ENCODE measurements around the gene RCOR2. TPM values are rescaled to one million over a fixed set of nuclear protein-coding genes. Genes with fewer than 3 reads are reported as not detected.

Gene RCOR2
- total RNA-seq, 1 donor from 2014 or later = 0.58 TPM

DNA sequence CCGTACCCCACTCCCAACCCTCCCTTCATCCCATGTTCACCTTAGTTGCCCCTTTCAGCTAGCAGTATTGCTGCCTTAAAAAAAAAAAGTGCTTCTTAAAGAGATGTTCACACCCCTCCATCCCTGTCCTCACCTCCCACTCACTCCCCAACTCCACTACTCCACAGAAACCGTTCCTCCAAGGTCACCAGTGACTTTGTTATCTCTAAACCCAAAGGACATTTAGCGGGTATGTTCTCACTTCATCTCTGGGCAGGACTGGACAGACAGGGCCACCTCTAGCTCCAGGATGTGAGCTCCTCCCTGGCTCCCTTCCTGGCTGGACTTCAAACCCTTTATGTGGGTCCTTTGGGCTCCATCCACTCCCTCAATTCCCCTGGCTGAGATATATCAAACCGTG lies 6.4 kb upstream of the RCOR2 start:
- DNase-seq (ENCODE audit: low spot score) = no peak

DNA sequence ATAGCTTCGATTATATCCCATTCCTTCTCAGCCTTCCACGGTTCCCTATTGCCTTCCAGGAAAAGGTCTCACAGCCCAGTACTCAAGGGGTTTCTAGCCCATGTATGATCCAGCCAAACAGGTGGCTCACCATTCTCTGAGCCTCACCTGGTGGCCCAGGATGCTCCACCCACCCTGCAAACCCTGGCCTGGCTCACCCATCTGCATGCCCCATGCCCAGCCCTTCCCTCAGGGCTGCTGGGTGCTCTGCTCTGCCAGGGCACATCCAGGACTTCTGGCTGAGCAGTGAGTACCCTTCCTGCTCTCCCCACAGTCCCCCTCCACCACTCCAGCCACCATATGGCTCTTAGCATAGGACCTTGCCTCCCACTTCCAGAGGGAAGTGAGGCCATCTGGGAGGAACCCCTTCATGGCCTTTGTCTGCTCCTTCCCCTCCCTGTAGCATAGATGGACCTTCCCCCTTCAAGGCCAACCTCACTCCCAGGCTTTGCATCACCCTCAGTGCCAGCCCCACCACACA lies 5.8 kb upstream of the RCOR2 start:
- DNase-seq (ENCODE audit: low spot score) = no peak

DNA sequence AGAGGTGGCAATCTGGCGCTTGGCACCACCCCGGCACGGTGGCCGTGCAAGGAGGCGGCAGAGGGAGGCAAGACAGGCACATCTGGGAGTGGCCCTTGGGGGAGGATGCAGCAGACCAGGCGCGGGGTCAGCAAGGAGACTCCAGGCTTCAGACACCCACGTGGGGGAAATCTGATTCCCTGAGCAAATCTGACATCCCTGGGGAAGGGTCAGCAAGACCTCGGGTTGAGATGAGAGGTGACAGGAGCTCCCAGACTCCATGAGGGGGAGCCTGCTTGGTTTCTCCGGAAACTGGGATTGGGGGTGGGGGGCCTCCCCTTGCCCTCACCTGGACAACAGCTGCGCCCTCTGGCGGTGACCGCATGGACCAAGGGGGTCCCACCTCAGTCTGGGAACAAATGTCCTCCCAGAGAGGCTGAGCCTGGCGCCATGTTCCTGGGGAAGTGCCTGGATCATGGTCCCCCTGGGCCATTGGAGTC lies 4.0 kb upstream of the RCOR2 start:
- no peak for DNase-seq (ENCODE audit: low spot score)

DNA sequence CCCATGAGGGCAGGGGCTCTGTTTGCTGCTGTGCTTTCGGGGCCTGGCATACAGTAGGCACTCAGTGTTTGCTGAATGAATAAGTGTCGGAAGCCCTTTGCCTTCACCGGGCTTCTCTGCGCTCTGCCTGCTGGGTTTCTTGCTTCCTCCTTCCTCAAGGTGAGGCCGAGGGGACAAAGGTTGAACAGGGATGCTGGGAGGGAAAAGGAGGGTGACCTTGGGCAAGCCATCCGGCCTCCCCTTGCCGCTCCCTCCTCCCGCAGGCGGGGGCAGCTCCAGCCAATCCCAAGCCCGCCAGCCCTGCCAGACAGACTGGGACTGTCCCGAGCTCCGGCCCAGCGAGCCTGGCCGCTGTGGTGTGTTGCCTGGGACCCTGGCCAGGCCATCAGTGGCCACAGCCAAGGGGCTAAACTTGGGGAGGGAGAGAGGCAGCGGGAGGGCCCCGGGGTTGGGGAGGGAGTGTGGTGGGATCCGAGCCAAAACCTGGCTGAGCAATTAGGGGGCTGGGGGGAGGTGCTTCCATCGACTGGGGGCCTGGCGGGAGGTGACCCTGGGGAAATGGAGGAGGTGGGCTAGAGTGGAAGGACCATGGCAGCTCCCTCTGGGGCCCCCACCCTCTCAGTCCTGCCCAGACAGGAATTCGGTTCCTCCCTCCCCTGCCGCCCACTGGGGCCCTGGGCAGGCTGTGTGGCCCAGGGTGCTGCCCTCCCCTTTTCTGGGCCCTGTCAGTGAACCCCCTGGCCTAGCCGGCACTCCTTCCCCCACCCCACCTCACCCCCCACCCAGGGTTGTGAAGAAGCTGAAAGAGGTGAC lies 3.4 kb upstream of the RCOR2 start:
- no peak for DNase-seq (ENCODE audit: low spot score)

DNA sequence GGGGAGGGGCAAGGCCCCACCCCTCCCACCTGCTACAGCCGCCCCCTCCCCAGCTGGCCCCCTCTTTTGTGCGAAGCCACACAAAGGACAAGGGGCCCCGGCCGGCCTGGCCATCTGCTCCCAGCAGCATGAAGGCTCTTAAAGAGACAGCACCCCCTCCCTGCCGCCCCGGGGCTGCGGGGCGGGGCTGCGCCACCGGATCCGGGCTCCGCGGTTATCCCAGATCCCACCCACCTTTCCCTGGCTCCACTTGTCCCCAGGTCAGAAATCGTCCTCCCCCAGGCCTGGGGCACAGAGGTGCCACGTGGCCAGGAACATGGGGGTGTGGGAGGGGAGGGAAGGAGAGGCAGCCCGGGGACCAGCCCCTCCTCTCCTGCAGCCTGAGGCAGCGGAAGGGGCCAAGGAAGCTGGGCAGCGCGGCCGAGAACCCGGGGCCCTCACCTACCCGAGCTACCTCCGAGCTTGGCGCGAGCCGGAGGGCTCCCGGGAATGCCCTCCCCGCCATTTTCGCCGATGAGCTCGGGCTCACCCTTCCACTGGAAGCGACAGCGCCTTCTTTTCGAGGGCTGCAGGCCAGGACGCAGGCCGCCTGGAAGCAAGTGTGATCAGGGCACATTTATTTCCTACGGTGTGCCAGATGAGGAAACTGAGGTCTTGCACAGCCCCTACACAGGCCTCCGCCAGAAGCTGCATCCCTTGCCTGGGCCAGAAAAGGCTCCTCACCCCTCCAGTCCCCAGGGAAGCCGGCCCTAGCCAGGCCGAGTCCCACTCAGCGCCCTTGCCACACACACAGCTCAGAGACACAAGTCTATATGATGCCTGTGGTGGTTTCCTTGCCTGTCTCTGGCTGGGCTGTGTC lies 2.5 kb upstream of the RCOR2 start:
- no peak for DNase-seq (ENCODE audit: low spot score)

DNA sequence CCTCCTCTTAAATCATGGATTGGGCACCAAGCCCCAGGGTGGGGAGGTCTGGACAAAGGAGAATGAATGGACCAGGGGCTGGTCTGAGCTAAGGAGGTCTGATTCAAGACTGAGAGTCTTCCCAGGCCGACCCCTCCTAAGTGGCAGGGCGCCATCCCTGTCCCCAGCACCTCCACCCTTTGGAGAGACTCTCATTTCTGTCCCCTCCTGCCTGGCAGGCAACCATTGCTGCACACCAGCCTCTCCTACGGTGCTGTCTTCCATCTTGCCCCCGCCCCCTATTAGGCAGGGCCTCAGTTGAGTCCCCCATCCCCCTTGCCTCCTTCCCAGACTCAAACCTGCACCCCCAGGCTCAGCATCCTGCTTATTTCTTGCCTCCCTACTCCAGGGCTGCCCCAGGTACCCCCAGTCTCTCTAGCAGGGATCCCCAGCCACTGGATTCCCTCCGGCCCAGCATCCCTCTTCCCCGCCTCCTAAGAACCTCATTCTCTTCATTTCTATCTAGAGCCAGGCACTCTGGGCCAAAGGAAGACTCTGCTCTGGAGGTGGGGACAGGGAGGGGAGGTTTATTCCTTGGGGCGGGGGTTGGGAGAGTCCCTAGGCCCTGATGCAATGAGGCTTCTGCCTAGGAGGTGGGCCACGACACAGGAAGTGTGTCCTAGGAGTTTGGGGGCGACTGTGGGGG lies 1.7 kb upstream of the RCOR2 start:
- DNase-seq (ENCODE audit: low spot score) = no peak

DNA sequence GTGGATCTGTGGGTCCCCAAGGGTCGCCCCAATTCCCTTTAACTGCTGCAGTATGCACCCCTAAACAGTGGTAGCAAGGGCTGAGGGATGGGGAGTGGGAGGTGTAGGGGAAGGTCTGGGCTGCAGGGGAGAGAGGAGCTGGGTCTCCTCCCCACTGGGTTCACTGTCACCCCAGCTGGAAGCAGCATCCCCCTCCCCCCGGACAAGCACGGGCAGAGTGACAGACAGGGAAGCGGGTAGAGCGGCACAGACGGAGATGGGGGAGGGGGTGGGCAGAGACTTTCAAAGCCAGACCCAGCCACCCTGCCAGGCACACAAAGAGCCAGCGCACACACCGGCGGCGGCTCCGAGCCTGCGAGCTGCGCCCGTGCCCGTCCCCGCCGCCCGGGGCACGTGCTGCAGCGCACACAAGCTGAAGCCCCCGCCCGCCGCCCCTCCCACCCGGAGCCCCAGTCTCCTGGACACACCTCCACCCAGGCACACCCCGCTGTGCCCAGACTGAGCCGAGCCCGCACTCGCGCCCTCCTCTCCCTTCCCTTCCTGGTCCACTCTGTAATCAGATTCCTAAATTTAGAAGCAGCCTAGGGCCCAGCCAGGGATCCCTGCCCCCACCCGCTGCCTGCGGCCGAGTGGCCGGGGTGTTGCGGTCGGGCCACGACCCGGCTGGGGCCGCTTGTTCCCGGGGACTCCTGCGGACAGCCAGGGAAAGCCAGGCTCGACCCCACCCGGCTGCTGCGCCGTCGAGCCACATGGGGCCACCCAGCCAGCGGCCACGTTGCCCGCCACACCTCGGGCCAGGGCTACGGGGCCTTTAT lies 935 bp upstream of the RCOR2 start:
- no peak for DNase-seq (ENCODE audit: low spot score)

DNA sequence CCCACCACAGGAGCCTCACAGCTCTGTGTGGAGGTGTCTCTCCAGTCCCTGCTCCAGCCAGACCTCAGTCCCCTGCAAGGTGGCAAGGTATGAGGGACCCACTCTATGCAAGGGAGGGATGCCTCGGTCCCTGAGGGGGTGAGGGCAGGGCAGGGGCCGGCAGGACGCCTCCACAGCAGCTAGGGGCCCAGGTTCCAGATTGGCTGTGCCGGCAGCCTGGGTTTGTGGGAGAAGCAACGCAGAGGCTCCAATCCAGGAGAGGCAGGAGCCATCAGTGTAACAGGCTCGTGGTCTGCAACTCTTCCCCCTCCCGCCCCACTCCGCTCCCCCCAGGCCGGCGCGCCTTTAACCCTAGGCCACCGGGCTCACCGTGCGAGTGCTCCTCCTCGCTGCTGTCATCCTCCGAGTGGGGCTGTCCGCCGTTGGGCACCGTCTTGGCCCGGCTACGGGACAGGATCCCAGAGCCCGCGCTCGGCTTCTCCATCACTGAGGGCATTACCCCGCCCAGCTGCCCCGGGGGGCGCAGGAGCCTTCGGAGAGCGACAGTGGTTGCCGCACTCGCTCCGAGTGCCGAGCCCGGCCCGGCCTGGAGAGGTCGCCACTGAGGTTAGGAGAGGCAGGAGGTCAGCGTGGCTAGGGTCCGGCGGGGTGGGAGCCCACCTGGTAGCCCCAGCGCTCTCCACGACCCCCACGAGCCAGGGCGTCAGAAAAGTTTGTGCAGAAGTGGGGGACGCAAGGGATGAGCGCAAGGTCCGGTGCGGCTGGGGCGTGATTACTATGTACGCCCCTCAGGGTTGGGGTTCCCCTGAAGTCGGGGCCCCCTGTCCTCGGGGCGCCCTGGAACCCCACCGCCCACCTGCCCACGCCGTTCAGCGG lies 765 bp downstream of the RCOR2 start:
- no peak for DNase-seq (ENCODE audit: low spot score)

DNA sequence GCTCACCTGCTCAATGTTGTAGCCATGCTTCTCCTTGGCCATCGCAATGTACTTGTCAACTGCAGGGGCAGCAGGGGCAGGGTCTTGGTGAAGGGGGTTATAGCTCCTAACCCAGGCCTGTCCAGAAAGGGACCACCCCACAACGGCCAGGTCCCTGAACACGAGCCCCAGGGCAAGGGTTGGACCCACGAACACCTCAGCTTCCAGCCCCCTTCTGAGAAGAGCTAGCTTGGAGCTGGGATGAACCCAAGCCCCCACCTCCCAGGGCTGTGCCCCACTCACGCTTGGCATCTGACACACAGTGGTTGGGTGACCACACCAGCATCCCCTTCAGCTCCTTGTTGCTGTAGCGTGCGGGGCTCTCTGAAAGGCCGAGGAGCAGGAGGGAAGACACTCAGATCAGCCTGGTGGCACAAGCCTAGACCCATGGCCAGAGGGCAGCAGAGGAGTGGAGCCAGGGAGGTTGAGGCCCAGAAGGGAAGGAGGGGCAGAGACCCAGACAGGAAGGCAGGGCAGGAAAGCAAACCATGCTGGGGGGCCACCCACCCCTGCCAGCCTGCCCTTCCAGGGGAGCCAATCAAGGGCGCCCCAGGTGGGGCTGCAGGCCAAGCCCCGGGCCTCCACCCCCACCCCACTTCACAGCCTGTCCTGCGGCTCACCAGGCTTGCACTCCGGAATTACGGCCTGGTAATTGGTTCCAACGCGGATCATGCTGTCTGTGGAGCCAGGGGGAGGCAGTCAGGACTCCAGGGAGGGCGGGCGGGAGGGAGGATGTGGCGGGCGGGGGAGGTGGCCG lies 1.9 kb downstream of the RCOR2 start:
- no peak for DNase-seq (ENCODE audit: low spot score)

DNA sequence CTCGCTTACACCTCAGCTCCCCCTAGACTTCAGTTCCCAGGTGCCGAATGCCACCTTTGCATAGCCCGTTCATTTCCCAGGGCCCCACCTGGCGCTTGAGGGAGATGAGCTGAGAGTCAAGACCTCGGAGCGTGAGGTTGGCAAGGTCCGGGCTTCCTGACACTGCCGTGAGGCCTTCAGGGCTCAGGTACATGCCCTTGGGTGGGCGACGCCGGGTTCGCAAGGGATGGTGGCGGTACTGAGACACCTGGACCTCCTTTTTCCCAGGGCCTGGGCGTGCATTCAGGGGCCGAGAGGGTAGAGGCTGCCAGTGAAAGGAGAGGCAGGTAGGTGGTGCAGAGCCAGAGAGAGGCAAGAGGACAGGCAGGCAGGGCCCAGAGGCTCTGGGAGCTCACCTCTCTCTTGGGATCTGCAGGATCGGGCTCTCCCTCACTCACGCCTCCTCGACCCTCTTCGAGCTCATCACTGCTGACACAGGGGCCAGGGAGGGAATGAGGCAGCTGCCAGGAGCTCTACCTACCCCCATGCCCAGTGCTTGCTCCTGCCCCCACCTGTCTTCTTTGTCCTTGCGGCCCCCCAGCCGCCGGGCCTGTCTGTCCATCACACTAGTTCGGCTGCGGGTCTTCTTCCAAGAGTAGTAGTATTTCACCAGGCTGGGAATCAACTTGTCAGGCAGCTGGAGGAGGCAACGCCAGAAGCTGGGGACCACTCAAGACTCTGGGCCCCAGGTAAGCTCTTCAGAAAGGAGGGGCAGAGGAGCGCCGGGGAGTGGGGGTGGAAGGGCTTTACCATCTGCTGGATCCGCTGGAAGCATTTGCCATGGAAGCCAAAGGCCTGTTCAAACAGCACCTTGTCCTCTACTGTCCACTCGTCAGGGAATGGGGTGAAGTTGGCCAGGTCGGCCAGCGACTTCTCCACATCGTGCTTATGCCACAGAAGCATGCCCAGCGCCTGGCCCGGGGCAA lies 2.8 kb downstream of the RCOR2 start:
- DNase-seq (ENCODE audit: low spot score) = no peak

DNA sequence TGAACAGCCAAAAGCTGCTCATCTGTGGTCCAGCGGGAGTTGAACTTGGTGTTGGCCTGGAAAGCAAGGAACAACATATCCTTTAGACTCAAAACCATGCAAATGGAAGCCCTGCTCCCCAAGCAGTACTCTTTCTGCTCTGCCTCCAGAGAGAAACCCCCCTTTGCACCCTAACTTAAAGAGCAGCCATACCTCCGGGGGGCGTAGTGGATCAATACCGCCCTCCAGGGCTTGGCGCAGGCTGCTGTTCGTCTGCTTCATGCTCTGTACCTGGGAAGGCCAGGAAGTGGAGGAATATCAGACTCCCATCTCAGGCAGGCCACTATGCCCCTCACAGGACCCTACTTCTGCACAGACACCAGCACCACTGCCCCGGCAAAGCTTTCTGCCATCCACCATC lies 4.3 kb downstream of the RCOR2 start:
- no peak for DNase-seq (ENCODE audit: low spot score)

DNA sequence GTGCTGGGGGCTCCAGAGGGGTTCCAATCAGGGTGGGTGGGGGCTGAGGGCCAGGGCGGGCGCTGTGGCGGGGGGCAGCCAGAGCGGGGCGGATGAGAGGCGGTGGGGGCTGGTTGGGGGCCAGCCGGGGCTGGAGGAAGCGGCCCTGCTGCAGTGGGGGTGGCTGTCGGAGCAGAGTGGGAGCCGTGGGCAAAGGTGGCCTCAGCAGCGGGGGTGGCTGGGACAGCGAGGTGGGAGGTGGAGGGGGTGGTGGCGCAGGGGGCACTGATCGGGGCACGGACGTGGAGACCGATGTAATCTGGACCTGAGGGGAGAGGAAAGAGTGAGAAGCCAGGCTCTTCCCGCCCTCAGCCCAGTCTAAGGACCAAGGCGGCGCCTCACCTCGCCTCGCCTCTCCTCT lies 5.1 kb downstream of the RCOR2 start:
- no peak for DNase-seq (ENCODE audit: low spot score)

DNA sequence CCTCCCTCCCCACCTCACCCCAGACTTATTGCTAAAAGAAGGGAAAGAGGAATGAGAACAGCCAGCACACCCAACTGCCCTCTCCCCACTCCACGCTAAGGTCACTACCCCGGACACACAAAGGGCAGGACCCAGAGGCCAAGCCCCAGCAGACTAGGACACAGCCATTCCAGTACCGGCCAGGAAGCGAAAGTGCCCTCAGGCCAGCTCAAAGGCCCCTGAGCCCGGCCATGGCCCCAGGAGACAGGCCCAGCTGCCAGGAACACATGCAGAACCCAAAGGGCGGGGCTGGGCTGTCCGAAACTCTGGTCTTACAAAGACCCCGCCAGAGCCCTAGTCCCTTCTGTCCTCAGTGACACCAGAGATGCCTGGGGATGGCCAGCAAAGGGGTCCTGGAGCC lies 5.5 kb downstream of the RCOR2 start:
- DNase-seq (ENCODE audit: low spot score) = no peak

DNA sequence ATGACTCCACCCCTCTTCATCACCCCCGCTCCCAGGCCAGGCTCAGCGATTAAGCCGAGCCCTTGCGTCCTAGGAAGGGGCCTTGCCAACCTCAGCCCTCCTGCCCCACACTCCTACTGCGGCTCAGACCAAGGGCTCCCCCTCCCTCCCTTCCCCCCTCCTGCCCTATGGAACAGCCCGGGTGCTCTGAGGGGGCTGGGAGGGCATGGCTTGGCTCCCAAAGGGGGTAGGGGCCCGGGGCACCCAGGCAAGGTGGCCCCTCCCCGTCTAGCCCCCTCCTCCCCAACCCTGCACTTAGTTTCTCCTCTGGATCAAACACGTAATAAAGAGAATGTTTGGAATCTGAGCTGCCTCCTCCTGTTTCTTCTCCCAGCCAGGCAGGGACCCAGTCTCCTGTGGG lies 6.3 kb downstream of the RCOR2 start:
- no peak for DNase-seq (ENCODE audit: low spot score)

DNA sequence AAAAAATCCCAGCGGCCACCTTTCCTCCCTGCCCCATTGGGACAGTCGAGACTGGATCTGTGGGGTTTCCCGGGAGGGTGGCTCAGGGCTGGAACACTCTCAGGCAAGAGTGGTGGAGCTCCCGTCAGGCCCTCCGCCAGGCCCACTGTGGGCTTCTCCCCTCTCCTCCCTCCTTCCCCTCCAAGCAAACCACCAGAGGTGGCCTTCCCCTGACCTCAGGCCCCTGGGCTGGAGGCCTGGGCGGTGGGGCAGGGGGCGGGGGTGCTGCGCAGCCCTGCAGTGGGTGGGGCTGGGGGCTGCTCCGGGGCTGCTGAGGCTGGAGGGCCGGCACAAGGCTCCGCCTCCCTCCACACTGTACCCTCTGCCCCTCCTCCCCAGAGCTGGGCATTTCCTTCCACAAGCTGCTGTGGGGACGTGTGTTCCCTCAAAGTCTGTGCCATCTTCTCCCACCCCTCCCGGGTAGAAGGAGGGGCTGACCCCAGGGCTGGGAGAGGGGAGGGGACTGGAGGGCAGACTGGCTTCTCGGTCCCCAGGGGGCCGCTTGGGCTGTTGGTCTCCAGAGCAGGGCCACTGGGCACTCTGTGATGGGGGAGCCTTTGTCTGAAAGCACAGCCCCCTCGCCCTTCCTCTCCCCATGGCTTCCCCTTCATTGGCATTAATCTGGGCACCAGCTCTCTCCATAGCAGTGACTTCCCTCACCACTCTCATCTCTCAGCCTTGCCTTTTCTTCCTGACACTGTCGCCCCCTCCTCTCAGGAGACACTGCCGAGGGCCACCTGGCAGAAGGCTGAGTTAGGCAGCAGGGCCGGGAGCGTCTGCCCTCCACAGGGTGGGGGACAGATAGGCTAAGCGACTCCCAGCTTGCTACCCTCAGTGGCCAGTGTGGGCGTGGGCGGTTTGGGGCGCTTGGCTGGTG lies 7.1 kb downstream of the RCOR2 start:
- DNase-seq (ENCODE audit: low spot score) = no peak

DNA sequence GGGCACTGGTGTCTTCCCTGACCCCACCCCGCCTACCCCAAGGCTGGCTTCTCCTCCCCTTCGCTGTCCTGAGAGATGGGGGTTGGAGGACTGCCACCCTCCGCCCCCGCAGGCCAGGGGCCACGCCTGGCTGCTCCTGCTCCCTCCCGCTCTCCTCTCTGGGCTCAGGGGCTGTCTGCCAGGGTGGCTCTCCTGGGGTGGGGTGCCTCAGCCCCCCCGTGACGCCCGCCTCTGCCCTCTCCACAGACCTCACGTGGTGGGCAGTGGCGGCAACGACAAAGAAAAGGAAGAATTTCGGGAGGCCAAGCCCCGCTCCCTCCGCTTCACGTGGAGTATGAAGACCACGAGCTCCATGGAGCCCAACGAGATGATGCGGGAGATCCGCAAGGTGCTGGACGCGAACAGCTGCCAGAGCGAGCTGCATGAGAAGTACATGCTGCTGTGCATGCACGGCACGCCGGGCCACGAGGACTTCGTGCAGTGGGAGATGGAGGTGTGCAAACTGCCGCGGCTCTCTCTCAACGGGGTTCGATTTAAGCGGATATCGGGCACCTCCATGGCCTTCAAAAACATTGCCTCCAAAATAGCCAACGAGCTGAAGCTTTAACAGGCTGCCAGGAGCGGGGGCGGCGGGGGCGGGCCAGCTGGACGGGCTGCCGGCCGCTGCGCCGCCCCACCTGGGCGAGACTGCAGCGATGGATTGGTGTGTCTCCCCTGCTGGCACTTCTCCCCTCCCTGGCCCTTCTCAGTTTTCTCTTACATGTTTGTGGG lies 8.1 kb downstream of the RCOR2 start:
- DNase-seq (ENCODE audit: low spot score) = no peak
